H1 (cell line): ENCODE data around the gene SPAM1. TPM values are rescaled to one million over a fixed set of nuclear protein-coding genes. Genes with fewer than 3 reads are reported as not detected.

Source experiments
- CTCF ChIA-PET: fragments of 300-600 bp; sonication (Branson Sonifier 250); formaldehyde crosslinking; loops from one replicate; lab custom pipeline; 2021; ENCODE audit not compliant: partially characterized antibody; lab: Charles Lee
- POLR2A ChIA-PET: fragments of 300-600 bp; sonication (Branson Sonifier 250); formaldehyde crosslinking; loops from one replicate; lab custom pipeline; 2021; ENCODE audit warnings: inconsistent platforms; ENCODE audit not compliant: partially characterized antibody; lab: Charles Lee
- DNase-seq, 2 experiments: peaks; one replicate each; pipeline versions ENCODE4 v3.0.0 to v3.0.0-alpha.2; 2010 to 2022; ENCODE audit warnings: low spot score in 2 of 2, low read depth in 1 of 2, mixed read lengths in 1 of 2
- FAIRE-seq: peaks from 2 replicates; lab custom pipeline; 2011; peaks lifted over from hg19 to GRCh38; lab: Jason Lieb, UNC
- H2AFZ ChIP-seq: 2 replicates; pipeline ENCODE4 v1.8.1; 2012; ENCODE audit warnings: low read length, inconsistent platforms
- H2AK5ac ChIP-seq: 2 replicates; pipeline ENCODE4 v1.6.1; 2013; ENCODE audit warnings: low read depth, low read length
- H2BK120ac ChIP-seq: replicated peaks from 2 replicates; pipeline ENCODE3; 2013; ENCODE audit warnings: low read depth, low read length, inconsistent platforms
- H2BK12ac ChIP-seq: 2 replicates; pipeline ENCODE4 v1.6.1; 2013; ENCODE audit warnings: low read depth, low read length
- H2BK15ac ChIP-seq: 2 replicates; pipeline ENCODE4 v1.6.1; 2013; ENCODE audit warnings: low read length
- H2BK20ac ChIP-seq: 2 replicates; pipeline ENCODE4 v1.6.1; 2013; ENCODE audit warnings: low read length
- H2BK5ac ChIP-seq: 2 replicates; pipeline ENCODE4 v1.6.1; 2013; ENCODE audit warnings: low read depth, low read length
- H3K14ac ChIP-seq: 2 replicates; pipeline ENCODE4 v1.6.1; 2013; ENCODE audit warnings: inconsistent platforms; ENCODE audit not compliant: insufficient read length
- H3K18ac ChIP-seq: 2 replicates; pipeline ENCODE4 v1.6.1; 2013; ENCODE audit warnings: low read length; ENCODE audit errors: extremely low read depth
- H3K23ac ChIP-seq: 2 replicates; pipeline ENCODE4 v1.6.1; 2013; ENCODE audit warnings: inconsistent platforms; ENCODE audit not compliant: insufficient read length
- H3K23me2 ChIP-seq: 2 replicates; pipeline ENCODE4 v1.6.1; 2013; ENCODE audit warnings: low read depth, low read length
- H3K27ac ChIP-seq: 2 replicates; pipeline ENCODE4 v1.6.1; 2011; ENCODE audit warnings: low read depth, low read length, inconsistent platforms
- H3K27me3 ChIP-seq, 4 experiments: replicated peaks in 1 of 4; 1 replicate in 1 of 4; 2 replicates in 3 of 4; pipeline versions ENCODE4 v1.6.1 to v1.8.1; 2011 to 2013; ENCODE audit warnings: low read length in 3 of 4, mild to moderate bottlenecking in 3 of 4, inconsistent platforms in 2 of 4, mixed read lengths in 2 of 4, moderate library complexity in 1 of 4; ENCODE audit not compliant: control insufficient read depth in 3 of 4, insufficient read depth in 3 of 4; ENCODE audit errors: extremely low read depth in 1 of 4
- H3K36me3 ChIP-seq, 4 experiments: 2 replicates each; pipeline versions ENCODE4 v1.6.1 to v1.8.1; 2011 to 2013; ENCODE audit warnings: mild to moderate bottlenecking in 4 of 4, low read length in 3 of 4, moderate library complexity in 2 of 4, control low read depth in 1 of 4, inconsistent platforms in 1 of 4; ENCODE audit not compliant: insufficient read depth in 4 of 4, control insufficient read depth in 2 of 4
- H3K4ac ChIP-seq: replicated peaks from 2 replicates; pipeline ENCODE3; 2013; ENCODE audit warnings: low read length, low read depth, mixed read lengths, inconsistent platforms; ENCODE audit not compliant: insufficient read length
- H3K4me1 ChIP-seq, 4 experiments: replicated peaks in 1 of 4; 1 replicate in 1 of 4; 2 replicates in 3 of 4; pipeline versions ENCODE4 v1.6.1 to v1.8.1; 2011 to 2013; ENCODE audit warnings: low read length in 3 of 4, inconsistent platforms in 2 of 4, mixed read lengths in 1 of 4; ENCODE audit not compliant: insufficient read depth in 4 of 4, control insufficient read depth in 3 of 4
- H3K4me2 ChIP-seq, 2 experiments: 2 replicates each; pipeline versions ENCODE4 v1.6.1 to v1.8.1; 2011 to 2013; ENCODE audit warnings: low read depth in 2 of 2, low read length in 2 of 2, control low read depth in 1 of 2, inconsistent platforms in 1 of 2, mild to moderate bottlenecking in 1 of 2; ENCODE audit not compliant: insufficient read depth in 1 of 2
- H3K4me3 ChIP-seq, 4 experiments: fragments of 200-600, 300-600 bp in 1 of 4; sonication (generic), shearing (Covaris generic), sonication (Bioruptor Twin) in 1 of 4; 2 replicates each; pipeline versions ENCODE4 v1.5.1 to v1.8.1; 2011 to 2016; ENCODE audit warnings: low read length in 4 of 4, low read depth in 3 of 4, control low read depth in 2 of 4, inconsistent platforms in 2 of 4, mild to moderate bottlenecking in 2 of 4, mixed read lengths in 1 of 4, moderate library complexity in 1 of 4; ENCODE audit not compliant: insufficient read depth in 2 of 4; ENCODE audit errors: extremely low read depth in 1 of 4
- H3K56ac ChIP-seq: replicated peaks from 2 replicates; pipeline ENCODE3; 2013; ENCODE audit warnings: low read depth, mild to moderate bottlenecking, mixed read lengths, low read length, inconsistent platforms; ENCODE audit not compliant: insufficient read length
- H3K79me1 ChIP-seq: 2 replicates; pipeline ENCODE4 v1.6.1; 2013; ENCODE audit warnings: low read depth, low read length, control low read depth
- H3K79me2 ChIP-seq, 2 experiments: 2 replicates each; pipeline versions ENCODE4 v1.6.1 to v1.8.1; 2012 to 2013; ENCODE audit warnings: low read length in 2 of 2, mild to moderate bottlenecking in 2 of 2, inconsistent platforms in 1 of 2; ENCODE audit not compliant: insufficient read depth in 2 of 2, control insufficient read depth in 1 of 2
- H3K9ac ChIP-seq, 4 experiments: replicated peaks in 1 of 4; 1 replicate in 1 of 4; 2 replicates in 3 of 4; pipeline versions ENCODE4 v1.6.1 to v1.8.1; 2011 to 2013; ENCODE audit warnings: low read depth in 3 of 4, low read length in 3 of 4, control low read depth in 2 of 4, mild to moderate bottlenecking in 2 of 4, moderate library complexity in 2 of 4, inconsistent platforms in 1 of 4; ENCODE audit errors: extremely low read depth in 1 of 4
- H3K9me3 ChIP-seq, 2 experiments: 2 replicates each; pipeline versions ENCODE4 v1.6.1 to v1.8.1; 2012 to 2013; ENCODE audit warnings: mild to moderate bottlenecking in 2 of 2, moderate library complexity in 2 of 2, control low read depth in 1 of 2, inconsistent platforms in 1 of 2, low read depth in 1 of 2, low read length in 1 of 2, mixed read lengths in 1 of 2; ENCODE audit not compliant: insufficient read depth in 2 of 2
- H4K20me1 ChIP-seq, 2 experiments: replicated peaks in 1 of 2; 2 replicates each; pipeline versions ENCODE3 to v1.8.1; 2011 to 2013; ENCODE audit warnings: inconsistent platforms in 2 of 2, low read length in 2 of 2, mild to moderate bottlenecking in 1 of 2; ENCODE audit not compliant: insufficient read depth in 2 of 2, control insufficient read depth in 1 of 2
- H4K5ac ChIP-seq: 2 replicates; pipeline ENCODE4 v1.6.1; 2013; ENCODE audit warnings: low read length, low read depth, mixed read lengths, inconsistent platforms; ENCODE audit not compliant: insufficient read length
- H4K8ac ChIP-seq: 2 replicates; pipeline ENCODE4 v1.8.0; 2013; ENCODE audit warnings: mild to moderate bottlenecking, moderate library complexity, low read length, inconsistent platforms; ENCODE audit not compliant: insufficient read depth; ENCODE audit errors: extremely low read depth
- H4K91ac ChIP-seq: replicated peaks from 2 replicates; pipeline ENCODE3; 2013; ENCODE audit warnings: low read length, mixed read lengths, inconsistent platforms; ENCODE audit not compliant: insufficient read length
- GABPA ChIP-seq: IDR thresholded peaks from 2 replicates; pipeline ENCODE4 v1.6.1; 2011; ENCODE audit warnings: mild to moderate bottlenecking, low read length, moderate library complexity, borderline replicate concordance; ENCODE audit not compliant: insufficient read depth
- WGBS, 2 experiments: shearing (Covaris generic) in 1 of 2; methylation state at CpG; one replicate each; pipeline versions ENCODE4 v1.1.6 to v1.1.7; 2013 to 2015; ENCODE audit warnings: low lambda C conversion rate in 2 of 2, mixed read lengths in 2 of 2, inconsistent platforms in 1 of 2, low coverage in 1 of 2, missing lambda C conversion rate in 1 of 2; ENCODE audit not compliant: insufficient replicate concordance in 2 of 2, insufficient coverage in 1 of 2, insufficient read length in 1 of 2; ENCODE audit errors: extremely low coverage in 1 of 2, missing lambda C conversion rate in 1 of 2; 5-methylcytosine and 5-hydroxymethylcytosine counted together
- polyA plus RNA-seq, 7 experiments: library from polyadenylated mRNA; depleted of rRNA in 3 of 7; stranded (reverse) in 5 of 7; unstranded in 2 of 7; fragments of >200 nt in 5 of 7; fragments of 200-250 nt in 2 of 7; gene quantifications; 1 replicate in 5 of 7; 2 replicates in 1 of 7; 4 replicates in 1 of 7; pipeline versions ENCODE4 v1.2.1 to v1.2.3, GENCODE V29; 2011 to 2013; ENCODE audit warnings: missing spikeins in 2 of 7, mixed read lengths in 2 of 7
- total RNA-seq: library from RNA; stranded (reverse); fragmentation: NEBNext Ultra II Directional; extraction: Animal tissue kit (Norgen Biotek cat#: 25700); gene quantifications from 2 replicates; pipeline ENCODE4 v1.2.1, GENCODE V29; 2021

Gene SPAM1
- total and polyA plus RNA-seq, 2 of the 8 experiments (the other 6 are each of a cell fraction or from before 2014, with no cell fraction given): not detected

DNA sequence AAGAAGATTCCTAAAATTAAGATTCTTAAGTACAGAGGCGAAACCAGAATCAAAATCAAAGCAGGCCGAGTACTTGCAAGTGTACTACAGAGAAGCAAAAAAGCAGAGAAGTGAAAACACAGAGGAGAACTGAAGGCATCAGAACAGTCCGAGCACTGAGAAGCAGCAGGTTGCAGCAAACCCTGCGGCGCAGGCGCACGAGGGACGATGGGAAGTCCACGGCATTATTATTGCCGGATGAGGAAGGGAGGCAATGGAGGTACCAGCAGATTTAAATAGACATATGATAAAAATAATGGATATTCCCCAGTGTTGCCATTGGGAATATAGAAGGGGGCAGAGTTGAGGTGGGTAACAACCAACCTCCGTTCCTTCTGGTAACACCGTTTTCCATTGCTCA lies 7.2 kb upstream of the SPAM1 start:
- Histone ChIP-seq H2AFZ (no peak overlapping the region), H4K91ac (no peak overlapping the region), H3K4me2 (no peak overlapping the region), H3K36me3 (no peaks in the 10 kb centered on the region), H2BK120ac (no peak overlapping the region), H3K9ac (no peak overlapping the region), H3K79me2 (no peaks in the 10 kb centered on the region), H4K8ac (no peak overlapping the region), H3K79me1 (no peaks in the 10 kb centered on the region), H3K27ac (no peak overlapping the region), H2BK20ac (no peak overlapping the region), H3K14ac (no peak overlapping the region), H3K4me3 (no peak overlapping the region), H3K4me1 (no peaks in the 10 kb centered on the region), H3K23me2 (no peaks in the 10 kb centered on the region), H4K5ac (no peak overlapping the region), H3K4ac (no peak overlapping the region), H3K9me3 (no peaks in the 10 kb centered on the region), H2AK5ac (no peak overlapping the region), H4K20me1 (no peaks in the 10 kb centered on the region), H2BK12ac (no peak overlapping the region), H3K23ac (no peak overlapping the region), H2BK5ac (no peak overlapping the region), H3K18ac (no peak overlapping the region), H3K56ac (no peak overlapping the region), H2BK15ac (no peak overlapping the region), H3K27me3 (no peaks in the 10 kb centered on the region)
- 94% methylated on average over 12 of the region's 12 CpGs; no CpG with 5 or more reads in 1 of the 2 experiments for WGBS, 2 experiments
- ChIA-PET CTCF (interaction anchor here (0.9 to 1.4 kb wide), 5 partner anchors 20 to 236 kb away, joined by 3 to 4 read pairs (median 3); no protein-coding TSS in a partner anchor), POLR2A (no interaction called here)
- DNase-seq: no peak
- no peak for FAIRE-seq
- TF ChIP-seq GABPA: no peak
